ENCODE data around the gene USP49.

Gene USP49

DNA sequence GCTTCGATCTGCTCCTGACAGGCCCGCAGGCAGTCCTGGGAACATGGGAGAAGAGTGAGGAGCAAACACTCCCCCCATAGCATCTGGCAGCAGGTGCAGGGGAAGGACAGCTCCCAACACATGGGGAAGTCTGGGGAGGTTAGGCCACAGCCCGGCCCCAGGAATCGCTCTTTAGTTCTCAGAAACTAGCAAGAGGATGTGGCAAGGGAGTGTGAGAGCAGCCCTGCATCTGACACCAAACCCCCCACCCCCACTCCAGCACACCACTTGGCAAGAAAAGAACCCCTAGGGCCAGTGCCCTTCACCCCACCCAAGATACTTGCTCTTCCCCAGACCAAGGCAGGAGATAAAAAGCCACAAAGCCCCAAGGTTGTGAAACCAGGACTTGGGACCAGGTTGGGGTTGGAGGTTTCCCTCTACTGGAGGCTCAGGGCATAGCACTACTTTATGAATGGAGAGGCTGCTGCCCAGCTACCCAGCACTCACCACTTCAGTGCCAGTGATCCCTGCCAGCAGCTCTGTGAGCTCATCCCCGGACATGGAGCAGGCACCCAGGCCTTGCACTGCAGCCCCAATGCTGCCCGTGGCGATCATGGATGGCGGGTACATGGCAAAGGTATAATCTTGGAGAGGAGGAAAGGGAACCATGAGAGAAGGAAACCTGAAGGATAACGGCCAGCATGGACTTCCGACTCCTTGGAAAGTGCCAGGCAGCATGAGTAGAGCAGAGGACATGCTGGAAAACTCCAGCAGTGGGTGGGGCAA, 41.1 kb upstream of the USP49 start:
- Histone ChIP-seq H2BK12ac (ENCODE audit: low read length) (no peak overlapping the region), H3K79me1 (ENCODE audit: low read depth, low read length) (peaks cover 3% of the 10 kb centered on the region), H2AK5ac (ENCODE audit: low read depth, low read length) (no peak overlapping the region), H3K18ac (ENCODE audit: low read length) (peak overlapping the region; percentile 23), H2AFZ (ENCODE audit: low read length) (no peak overlapping the region), H3K9me3 (replicated peaks in 1 of 2; ENCODE audit: control insufficient read depth in 2 of 2, insufficient read depth in 1 of 2, low read depth in 1 of 2, low read length in 2 of 2) (no peaks in the 10 kb centered on the region), H3K27ac (replicated peaks; ENCODE audit: low read length) (peak overlapping the region; percentile 13), H2BK5ac (ENCODE audit: low read length) (peak overlapping the region; percentile 56), H3K9ac (ENCODE audit: low read depth, low read length, poor library complexity) (peak overlapping the region; percentile 68), H3K4me2 (ENCODE audit: insufficient read depth, low read length, poor library complexity, severe bottlenecking) (no peak overlapping the region), H3K14ac (ENCODE audit: low read length) (no peak overlapping the region), H3K23ac (ENCODE audit: low read depth, low read length, poor library complexity) (no peak overlapping the region), H4K8ac (ENCODE audit: low read depth, low read length) (no peak overlapping the region), H3K4me1 (ENCODE audit: control insufficient read depth in 2 of 2, insufficient read depth in 1 of 2, low read depth in 1 of 2, low read length in 2 of 2) (peaks cover 18 to 19% of the 10 kb centered on the region in 2 donors), H4K91ac (ENCODE audit: low read depth, low read length, poor library complexity) (no peak overlapping the region), H2BK120ac (ENCODE audit: low read depth, low read length) (no peak overlapping the region), H2BK15ac (ENCODE audit: low read length) (no peak overlapping the region), H3K27me3 (ENCODE audit: control insufficient read depth in 3 of 3, insufficient read depth in 3 of 3, low read depth in 1 of 3, low read length in 3 of 3) (no peaks in the 10 kb centered on the region), H3K36me3 (replicated peaks in 1 of 2; ENCODE audit: control insufficient read depth in 2 of 2, insufficient read depth in 2 of 2, low read length in 2 of 2) (peaks cover 38 to 72% of the 10 kb centered on the region in 2 donors), H3K4ac (ENCODE audit: low read length) (no peak overlapping the region), H3K4me3 (ENCODE audit: low read length in 2 of 2) (no peak overlapping the region)
- DNase-seq (ENCODE audit: low spot score) = peak; percentile 70
- no CpG with 5 or more reads among the region's 10 CpGs for WGBS, 2 donors (ENCODE audit: extremely low coverage in 2 of 2, insufficient read length in 2 of 2, insufficient replicate concordance in 1 of 2)

DNA sequence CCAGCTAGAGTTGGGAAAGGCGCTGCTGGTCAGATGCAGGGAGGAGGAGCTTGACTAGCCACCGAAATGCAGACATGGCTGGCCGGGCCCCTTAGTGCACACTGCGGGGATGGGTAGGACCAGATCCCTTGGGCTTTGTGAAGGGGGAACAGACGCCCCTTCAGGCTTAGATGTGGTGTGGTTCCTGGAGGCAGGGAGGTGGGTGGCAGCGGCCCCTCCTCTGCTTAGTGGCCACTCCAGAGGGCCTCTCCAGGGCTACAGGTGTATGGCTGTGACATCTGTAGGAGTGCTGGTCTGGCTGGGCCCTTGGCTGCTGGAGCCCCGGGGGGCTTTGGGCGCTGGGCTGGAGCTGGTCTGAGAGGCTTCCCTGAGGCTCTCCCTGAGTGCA, 40.5 kb upstream of the USP49 start:
- H2BK5ac ChIP-seq (ENCODE audit: low read length) = peak overlapping the region; percentile 56
- no peak overlapping the region for H3K27ac ChIP-seq (replicated peaks; ENCODE audit: low read length)

DNA sequence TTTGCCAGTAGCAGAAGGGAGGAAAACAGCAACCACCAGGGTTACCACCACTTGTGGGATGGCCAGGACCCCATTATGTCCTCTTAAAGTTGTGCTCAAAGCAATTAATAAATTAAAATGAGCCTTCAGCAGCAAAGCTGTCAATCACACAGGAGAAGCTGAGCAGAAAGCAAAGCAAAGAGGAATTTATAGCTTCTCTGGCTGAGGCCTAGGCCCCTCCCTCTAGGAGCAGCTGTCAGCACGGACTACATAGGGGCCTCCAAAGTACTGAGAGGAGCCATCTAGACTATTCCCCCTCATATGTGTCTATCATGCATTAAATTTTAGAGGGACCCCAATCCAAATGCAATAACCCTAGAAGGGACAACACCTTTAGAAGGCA, 40.0 kb upstream of the USP49 start:
- no peak overlapping the region for H2AK5ac ChIP-seq (ENCODE audit: low read depth, low read length)
- DNase-seq (ENCODE audit: low spot score) = no peak
- no CpG with 5 or more reads among the region's 1 CpG for WGBS, 2 donors (ENCODE audit: extremely low coverage in 2 of 2, insufficient read length in 2 of 2, insufficient replicate concordance in 1 of 2)
- no peak overlapping the region for H3K18ac ChIP-seq (ENCODE audit: low read length)
- no peaks in the 10 kb centered on the region for H3K9me3 ChIP-seq (replicated peaks in 1 of 2; ENCODE audit: control insufficient read depth in 2 of 2, insufficient read depth in 1 of 2, low read depth in 1 of 2, low read length in 2 of 2)
- H2AFZ ChIP-seq (ENCODE audit: low read length) = no peak overlapping the region
- no peak overlapping the region for H4K8ac ChIP-seq (ENCODE audit: low read depth, low read length)
- H3K36me3 ChIP-seq (replicated peaks in 1 of 2; ENCODE audit: control insufficient read depth in 2 of 2, insufficient read depth in 2 of 2, low read length in 2 of 2) = peaks cover 49 to 83% of the 10 kb centered on the region in 2 donors
- no peak overlapping the region for H3K14ac ChIP-seq (ENCODE audit: low read length)
- H3K4me3 ChIP-seq (ENCODE audit: low read length in 2 of 2) = no peak overlapping the region
- H2BK15ac ChIP-seq (ENCODE audit: low read length) = no peak overlapping the region
- no peak overlapping the region for H4K91ac ChIP-seq (ENCODE audit: low read depth, low read length, poor library complexity)
- no peak overlapping the region for H3K9ac ChIP-seq (ENCODE audit: low read depth, low read length, poor library complexity)
- H3K79me1 ChIP-seq (ENCODE audit: low read depth, low read length) = no peaks in the 10 kb centered on the region
- peaks cover 14 to 16% of the 10 kb centered on the region in 2 donors for H3K4me1 ChIP-seq (ENCODE audit: control insufficient read depth in 2 of 2, insufficient read depth in 1 of 2, low read depth in 1 of 2, low read length in 2 of 2)
- H2BK12ac ChIP-seq (ENCODE audit: low read length) = no peak overlapping the region
- H2BK5ac ChIP-seq (ENCODE audit: low read length) = no peak overlapping the region
- H3K4me2 ChIP-seq (ENCODE audit: insufficient read depth, low read length, poor library complexity, severe bottlenecking) = no peak overlapping the region
- no peak overlapping the region for H3K27ac ChIP-seq (replicated peaks; ENCODE audit: low read length)
- H3K27me3 ChIP-seq (ENCODE audit: control insufficient read depth in 3 of 3, insufficient read depth in 3 of 3, low read depth in 1 of 3, low read length in 3 of 3) = no peaks in the 10 kb centered on the region
- H3K23ac ChIP-seq (ENCODE audit: low read depth, low read length, poor library complexity) = no peak overlapping the region
- no peak overlapping the region for H3K4ac ChIP-seq (ENCODE audit: low read length)
- no peak overlapping the region for H2BK120ac ChIP-seq (ENCODE audit: low read depth, low read length)

More for the DNA sequence above, 40.5 kb upstream of the USP49 start:
- Histone ChIP-seq H3K36me3 (replicated peaks in 1 of 2; ENCODE audit: control insufficient read depth in 2 of 2, insufficient read depth in 2 of 2, low read length in 2 of 2) (peaks cover 44 to 78% of the 10 kb centered on the region in 2 donors), H3K18ac (ENCODE audit: low read length) (peak overlapping the region; percentile 23), H2AFZ (ENCODE audit: low read length) (no peak overlapping the region), H2AK5ac (ENCODE audit: low read depth, low read length) (no peak overlapping the region), H3K4me2 (ENCODE audit: insufficient read depth, low read length, poor library complexity, severe bottlenecking) (no peak overlapping the region), H3K79me1 (ENCODE audit: low read depth, low read length) (no peaks in the 10 kb centered on the region), H3K27me3 (ENCODE audit: control insufficient read depth in 3 of 3, insufficient read depth in 3 of 3, low read depth in 1 of 3, low read length in 3 of 3) (no peaks in the 10 kb centered on the region), H3K4ac (ENCODE audit: low read length) (no peak overlapping the region), H4K91ac (ENCODE audit: low read depth, low read length, poor library complexity) (no peak overlapping the region), H2BK15ac (ENCODE audit: low read length) (no peak overlapping the region), H2BK120ac (ENCODE audit: low read depth, low read length) (no peak overlapping the region), H3K23ac (ENCODE audit: low read depth, low read length, poor library complexity) (no peak overlapping the region), H3K9me3 (replicated peaks in 1 of 2; ENCODE audit: control insufficient read depth in 2 of 2, insufficient read depth in 1 of 2, low read depth in 1 of 2, low read length in 2 of 2) (no peaks in the 10 kb centered on the region), H3K14ac (ENCODE audit: low read length) (no peak overlapping the region), H3K4me3 (ENCODE audit: low read length in 2 of 2) (no peak overlapping the region), H3K9ac (ENCODE audit: low read depth, low read length, poor library complexity) (peak overlapping the region; percentile 68), H3K4me1 (ENCODE audit: control insufficient read depth in 2 of 2, insufficient read depth in 1 of 2, low read depth in 1 of 2, low read length in 2 of 2) (peaks cover 18 to 19% of the 10 kb centered on the region in 2 donors), H2BK12ac (ENCODE audit: low read length) (no peak overlapping the region), H4K8ac (ENCODE audit: low read depth, low read length) (no peak overlapping the region)
- DNase-seq (ENCODE audit: low spot score) = no peak
- WGBS, 2 donors (ENCODE audit: extremely low coverage in 2 of 2, insufficient read length in 2 of 2, insufficient replicate concordance in 1 of 2) = no CpG with 5 or more reads among the region's 8 CpGs

- Histone ChIP-seq H2BK120ac (ENCODE audit: low read depth, low read length) (no peak overlapping the region), H3K14ac (ENCODE audit: low read length) (no peak overlapping the region), H3K4me1 (ENCODE audit: control insufficient read depth in 2 of 2, insufficient read depth in 1 of 2, low read depth in 1 of 2, low read length in 2 of 2) (peaks cover 8 to 9% of the 10 kb centered on the region in 2 donors), H4K91ac (ENCODE audit: low read depth, low read length, poor library complexity) (no peak overlapping the region), H3K27ac (replicated peaks; ENCODE audit: low read length) (no peak overlapping the region), H2BK15ac (ENCODE audit: low read length) (no peak overlapping the region), H3K9me3 (replicated peaks in 1 of 2; ENCODE audit: control insufficient read depth in 2 of 2, insufficient read depth in 1 of 2, low read depth in 1 of 2, low read length in 2 of 2) (no peaks in the 10 kb centered on the region), H2AFZ (ENCODE audit: low read length) (no peak overlapping the region), H2AK5ac (ENCODE audit: low read depth, low read length) (no peak overlapping the region), H3K9ac (ENCODE audit: low read depth, low read length, poor library complexity) (no peak overlapping the region), H2BK12ac (ENCODE audit: low read length) (no peak overlapping the region), H3K18ac (ENCODE audit: low read length) (no peak overlapping the region), H3K27me3 (ENCODE audit: control insufficient read depth in 3 of 3, insufficient read depth in 3 of 3, low read depth in 1 of 3, low read length in 3 of 3) (no peaks in the 10 kb centered on the region), H3K23ac (ENCODE audit: low read depth, low read length, poor library complexity) (no peak overlapping the region), H3K4me2 (ENCODE audit: insufficient read depth, low read length, poor library complexity, severe bottlenecking) (no peak overlapping the region), H3K4ac (ENCODE audit: low read length) (no peak overlapping the region), H4K8ac (ENCODE audit: low read depth, low read length) (no peak overlapping the region), H2BK5ac (ENCODE audit: low read length) (no peak overlapping the region), H3K79me1 (ENCODE audit: low read depth, low read length) (peaks cover 2% of the 10 kb centered on the region), H3K36me3 (replicated peaks in 1 of 2; ENCODE audit: control insufficient read depth in 2 of 2, insufficient read depth in 2 of 2, low read length in 2 of 2) (peaks cover 55 to 89% of the 10 kb centered on the region in 2 donors), H3K4me3 (ENCODE audit: low read length in 2 of 2) (no peak overlapping the region)
- DNase-seq (ENCODE audit: low spot score) = no peak
- no CpG with 5 or more reads among the region's 7 CpGs for WGBS, 2 donors (ENCODE audit: extremely low coverage in 2 of 2, insufficient read length in 2 of 2, insufficient replicate concordance in 1 of 2)
Observed at GRCh38 chr6:41934278-41935192, 39.4 kb upstream of the USP49 start.

Data from neuronal stem cell (in vitro differentiated cells).